H9 (cell line): ENCODE data around the gene TM4SF1. TPM values are rescaled to one million over a fixed set of nuclear protein-coding genes. Genes with fewer than 3 reads are reported as not detected.

Source experiments
- DNase-seq: peaks from one replicate; pipeline ENCODE4 v3.0.0-alpha.2; 2017
- H2AFZ ChIP-seq: one replicate; pipeline ENCODE4 v1.6.1; 2013; ENCODE audit warnings: mild to moderate bottlenecking, low read length, control low read depth, moderate library complexity
- H2AK5ac ChIP-seq: 2 replicates; pipeline ENCODE4 v1.6.1; 2013; ENCODE audit warnings: low read length, control low read depth, mixed read lengths; ENCODE audit not compliant: insufficient read length
- H2BK120ac ChIP-seq: one replicate; pipeline ENCODE4 v1.6.1; 2013; ENCODE audit warnings: low read depth, mild to moderate bottlenecking, low read length, control low read depth, inconsistent platforms; ENCODE audit not compliant: poor library complexity, severe bottlenecking
- H2BK12ac ChIP-seq: 2 replicates; pipeline ENCODE4 v1.6.1; 2013; ENCODE audit warnings: low read length, control low read depth, mixed read lengths, low read depth; ENCODE audit not compliant: insufficient read length
- H2BK15ac ChIP-seq: 2 replicates; pipeline ENCODE4 v1.6.1; 2013; ENCODE audit warnings: low read depth, low read length, control low read depth
- H2BK20ac ChIP-seq: one replicate; pipeline ENCODE4 v1.6.1; 2013; ENCODE audit warnings: low read depth, mild to moderate bottlenecking, low read length, control low read depth, inconsistent platforms; ENCODE audit not compliant: poor library complexity, severe bottlenecking
- H2BK5ac ChIP-seq: 2 replicates; pipeline ENCODE4 v1.6.1; 2013; ENCODE audit warnings: low read length, control low read depth, mixed read lengths; ENCODE audit not compliant: insufficient read length
- H3K14ac ChIP-seq: 2 replicates; pipeline ENCODE4 v1.6.1; 2013; ENCODE audit warnings: low read length, control low read depth; ENCODE audit not compliant: insufficient read depth
- H3K18ac ChIP-seq: 2 replicates; pipeline ENCODE4 v1.6.1; 2013; ENCODE audit warnings: low read depth, mild to moderate bottlenecking, mixed read lengths, low read length, control low read depth; ENCODE audit not compliant: insufficient read length
- H3K23ac ChIP-seq: 2 replicates; pipeline ENCODE4 v1.6.1; 2013; ENCODE audit warnings: low read length, control low read depth, mixed read lengths, low read depth; ENCODE audit not compliant: insufficient read length
- H3K23me2 ChIP-seq: 2 replicates; pipeline ENCODE4 v1.6.1; 2013; ENCODE audit warnings: low read depth, mild to moderate bottlenecking, mixed read lengths, low read length, control low read depth; ENCODE audit not compliant: insufficient read length, poor library complexity, severe bottlenecking
- H3K27ac ChIP-seq: 2 replicates; pipeline ENCODE4 v1.5.1; 2013; ENCODE audit warnings: low read length, control low read depth, mixed read lengths, low read depth; ENCODE audit not compliant: insufficient read length
- H3K27me3 ChIP-seq: 2 replicates; pipeline ENCODE4 v1.6.1; 2013; ENCODE audit warnings: low read length, control low read depth, inconsistent platforms; ENCODE audit not compliant: insufficient read depth
- H3K4ac ChIP-seq: 2 replicates; pipeline ENCODE4 v1.6.1; 2013; ENCODE audit warnings: low read depth, mild to moderate bottlenecking, control low read depth, inconsistent platforms, low read length, moderate library complexity
- H3K4me1 ChIP-seq: 2 replicates; pipeline ENCODE4 v1.6.1; 2013; ENCODE audit warnings: low read length, control low read depth, inconsistent platforms; ENCODE audit not compliant: insufficient read depth
- H3K4me2 ChIP-seq: 2 replicates; pipeline ENCODE4 v1.6.1; 2013; ENCODE audit warnings: low read length, control low read depth, mixed read lengths; ENCODE audit not compliant: insufficient read length, insufficient read depth
- H3K56ac ChIP-seq: 2 replicates; pipeline ENCODE4 v1.6.1; 2013; ENCODE audit warnings: low read depth, mild to moderate bottlenecking, mixed read lengths, low read length, control low read depth; ENCODE audit not compliant: insufficient read length
- H3K79me1 ChIP-seq: 2 replicates; pipeline ENCODE4 v1.6.1; 2013; ENCODE audit warnings: low read depth, mild to moderate bottlenecking, moderate library complexity, low read length, control low read depth, inconsistent platforms; ENCODE audit not compliant: insufficient read depth, poor library complexity, severe bottlenecking
- H3K79me2 ChIP-seq: 2 replicates; pipeline ENCODE4 v1.6.1; 2013; ENCODE audit warnings: low read length, control low read depth, inconsistent platforms; ENCODE audit not compliant: insufficient read depth
- H3K9ac ChIP-seq: 2 replicates; pipeline ENCODE4 v1.6.1; 2013; ENCODE audit warnings: low read length, control low read depth, mixed read lengths; ENCODE audit not compliant: insufficient read length; ENCODE audit errors: extremely low read depth
- H3K9me3 ChIP-seq: one replicate; pipeline ENCODE4 v1.6.1; 2013; ENCODE audit warnings: low read depth, low read length, inconsistent platforms; ENCODE audit not compliant: control insufficient read depth
- H3T11ph ChIP-seq: one replicate; pipeline ENCODE4 v1.6.1; 2013; ENCODE audit warnings: mild to moderate bottlenecking, low read length, control low read depth, inconsistent platforms
- H4K20me1 ChIP-seq: one replicate; pipeline ENCODE4 v1.6.1; 2013; ENCODE audit not compliant: control insufficient read depth, insufficient read length, insufficient read depth
- H4K5ac ChIP-seq: 2 replicates; pipeline ENCODE4 v1.6.1; 2013; ENCODE audit warnings: low read depth, mild to moderate bottlenecking, mixed read lengths, low read length, control low read depth; ENCODE audit not compliant: insufficient read length
- H4K8ac ChIP-seq: replicated peaks from 2 replicates; pipeline ENCODE4 v1.6.1; 2013; ENCODE audit warnings: low read length, control low read depth, mixed read lengths, low read depth; ENCODE audit not compliant: insufficient read length
- H4K91ac ChIP-seq: 2 replicates; pipeline ENCODE4 v1.6.1; 2013; ENCODE audit warnings: low read depth, mild to moderate bottlenecking, moderate library complexity, mixed read lengths, low read length, control low read depth; ENCODE audit not compliant: insufficient read length
- H3K27ac Mint-ChIP-seq, 3 experiments: 2 replicates in 2 of 3; 3 replicates in 1 of 3; pipeline ENCODE4 v1.8.0; 2020 to 2021; ENCODE audit warnings: mixed read lengths in 3 of 3, mild to moderate bottlenecking in 1 of 3, moderate library complexity in 1 of 3
- H3K27me3 Mint-ChIP-seq: 2 replicates; pipeline ENCODE4 v1.8.0; 2021; ENCODE audit warnings: low read depth, mild to moderate bottlenecking, moderate library complexity, mixed read lengths
- H3K36me3 Mint-ChIP-seq, 3 experiments: 2 replicates in 2 of 3; 3 replicates in 1 of 3; pipeline ENCODE4 v1.8.0; 2020 to 2021; ENCODE audit warnings: low read depth in 3 of 3, mixed read lengths in 3 of 3; ENCODE audit not compliant: insufficient read depth in 1 of 3
- H3K4me1 Mint-ChIP-seq, 2 experiments: 2 replicates each; pipeline ENCODE4 v1.8.0; 2020; ENCODE audit warnings: mixed read lengths in 2 of 2
- H3K4me3 Mint-ChIP-seq, 2 experiments: 2 replicates in 1 of 2; 3 replicates in 1 of 2; pipeline ENCODE4 v1.8.0; 2020 to 2021; ENCODE audit warnings: mild to moderate bottlenecking in 2 of 2, mixed read lengths in 2 of 2, moderate library complexity in 1 of 2
- H3K9me3 Mint-ChIP-seq, 2 experiments: 2 replicates in 1 of 2; 3 replicates in 1 of 2; pipeline ENCODE4 v1.8.0; 2020; ENCODE audit warnings: mild to moderate bottlenecking in 2 of 2, mixed read lengths in 2 of 2, moderate library complexity in 1 of 2
- total RNA-seq: library from RNA; stranded (reverse); gene quantifications from 2 replicates; pipeline ENCODE4 v1.2.1, GENCODE V29; 2021
- TF ChIP-seq, protein P1 (sequence below): fragments of 200-600 bp; sonication (generic); conservative IDR thresholded peaks from 3 replicates; pipeline ENCODE4 v1.8.0; 2021; ENCODE audit warnings: antibody characterized with exemption, mild to moderate bottlenecking

The TM4SF1 gene
- total RNA-seq, 1 experiment from 2014 or later, result 1.2 TPM

DNA sequence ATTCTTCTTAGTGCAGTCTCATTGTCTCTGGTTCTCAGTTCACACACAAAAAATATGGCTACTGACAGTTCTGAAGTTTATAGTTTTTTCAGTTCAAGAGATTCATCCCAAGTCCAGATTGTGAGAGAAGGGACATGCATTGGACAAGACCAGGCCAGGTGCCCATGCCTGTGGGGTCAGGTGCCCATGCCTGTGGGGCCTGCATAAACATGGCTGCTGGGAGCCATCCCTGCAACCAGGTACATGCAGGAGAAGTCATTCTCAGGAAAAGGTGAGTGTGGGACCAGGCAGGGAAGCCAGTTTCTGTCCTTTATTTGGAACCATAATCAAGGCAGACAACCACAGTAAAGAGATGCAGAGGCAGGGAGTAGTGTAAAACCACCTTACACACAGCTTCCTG, 6.3 kb upstream of the TM4SF1 start:
- Histone ChIP-seq H2BK5ac (no peak overlapping the region), H4K5ac (no peak overlapping the region), H4K8ac (no peak overlapping the region), H3K4ac (no peak overlapping the region), H3K9ac (no peak overlapping the region), H3T11ph (no peak overlapping the region), H3K56ac (no peak overlapping the region), H3K23me2 (no peaks in the 10 kb centered on the region), H3K9me3 (no peaks in the 10 kb centered on the region), H3K27me3 (no peaks in the 10 kb centered on the region), H3K23ac (no peak overlapping the region), H2BK15ac (no peak overlapping the region), H4K20me1 (no peaks in the 10 kb centered on the region), H3K14ac (no peak overlapping the region), H2BK12ac (no peak overlapping the region), H3K4me2 (no peak overlapping the region), H2BK20ac (no peak overlapping the region), H3K4me1 (no peaks in the 10 kb centered on the region), H2AK5ac (no peak overlapping the region), H3K27ac (no peak overlapping the region), H4K91ac (no peak overlapping the region), H3K79me2 (no peaks in the 10 kb centered on the region), H2AFZ (no peak overlapping the region), H3K79me1 (no peaks in the 10 kb centered on the region), H2BK120ac (no peak overlapping the region), H3K18ac (no peak overlapping the region)
- Mint-ChIP-seq H3K9me3 (peaks cover 20 to 22% of the 10 kb centered on the region in 2 experiments), H3K36me3 (peaks cover 8 to 21% (median 14%) of the 10 kb centered on the region in 3 experiments), H3K27me3 (no peaks in the 10 kb centered on the region; the same call in 1 of the 2 replicates), H3K4me1 (peaks cover 0 to 8% of the 10 kb centered on the region in 2 experiments; a peak in 1 of 4 replicates), H3K4me3 (no peak overlapping the region), H3K27ac (no peak overlapping the region)
- DNase-seq, result no peak
- TF ChIP-seq, protein P1, sequence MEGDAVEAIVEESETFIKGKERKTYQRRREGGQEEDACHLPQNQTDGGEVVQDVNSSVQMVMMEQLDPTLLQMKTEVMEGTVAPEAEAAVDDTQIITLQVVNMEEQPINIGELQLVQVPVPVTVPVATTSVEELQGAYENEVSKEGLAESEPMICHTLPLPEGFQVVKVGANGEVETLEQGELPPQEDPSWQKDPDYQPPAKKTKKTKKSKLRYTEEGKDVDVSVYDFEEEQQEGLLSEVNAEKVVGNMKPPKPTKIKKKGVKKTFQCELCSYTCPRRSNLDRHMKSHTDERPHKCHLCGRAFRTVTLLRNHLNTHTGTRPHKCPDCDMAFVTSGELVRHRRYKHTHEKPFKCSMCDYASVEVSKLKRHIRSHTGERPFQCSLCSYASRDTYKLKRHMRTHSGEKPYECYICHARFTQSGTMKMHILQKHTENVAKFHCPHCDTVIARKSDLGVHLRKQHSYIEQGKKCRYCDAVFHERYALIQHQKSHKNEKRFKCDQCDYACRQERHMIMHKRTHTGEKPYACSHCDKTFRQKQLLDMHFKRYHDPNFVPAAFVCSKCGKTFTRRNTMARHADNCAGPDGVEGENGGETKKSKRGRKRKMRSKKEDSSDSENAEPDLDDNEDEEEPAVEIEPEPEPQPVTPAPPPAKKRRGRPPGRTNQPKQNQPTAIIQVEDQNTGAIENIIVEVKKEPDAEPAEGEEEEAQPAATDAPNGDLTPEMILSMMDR, result no peak
